Cardiac fibroblast (primary cell): ENCODE results near the gene TOX2.
A peak's percentile ranks its signal among the peaks of the same experiment; 100 is the strongest.

Experiments
- DNase-seq, 2 donors: peaks; one replicate each; pipeline versions ENCODE4 v3.0.0 to v3.0.0-alpha.2; 2010; ENCODE audit warnings: low read depth in 2 of 2
- H3K4me3 ChIP-seq, 2 donors: replicated peaks in 1 of 2; 1 replicate in 1 of 2; 2 replicates in 1 of 2; pipeline ENCODE4 v1.5.1; 2011; ENCODE audit warnings: low read depth in 2 of 2, low read length in 2 of 2, mild to moderate bottlenecking in 2 of 2, moderate library complexity in 1 of 2
- CTCF ChIP-seq: IDR thresholded peaks from one replicate; pipeline ENCODE4 v1.5.1; 2011; ENCODE audit warnings: low read depth, mild to moderate bottlenecking, low read length, inconsistent platforms

The TOX2 gene

DNA sequence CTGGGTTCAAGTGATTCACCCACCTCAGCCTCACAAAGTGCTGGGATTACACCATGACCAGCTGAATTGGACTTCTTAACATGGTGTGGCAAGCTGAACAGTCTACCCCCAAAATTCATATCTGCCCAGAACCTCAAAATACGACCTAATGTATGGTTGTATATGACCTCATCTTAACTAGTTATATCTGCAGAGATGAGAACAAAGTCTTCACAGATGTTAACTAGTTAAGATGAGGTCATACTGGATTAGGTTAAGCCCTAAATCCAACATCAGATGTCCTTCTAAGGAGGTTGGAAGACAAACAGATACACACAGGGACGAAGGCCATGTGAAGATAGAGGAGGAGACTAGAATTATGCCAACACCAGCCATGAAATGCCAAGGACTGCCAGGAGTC is 169.8 kb downstream of the TOX2 start:
- TF ChIP-seq CTCF = no peak
- H3K4me3 ChIP-seq = no peak overlapping the region
- DNase-seq = no peak

- H3K4me3 ChIP-seq = no peak overlapping the region
- no peak for DNase-seq
- TF ChIP-seq CTCF = no peak
Measured at GRCh38 chr20:44084891-44085290, 170.2 kb downstream of the TOX2 start.

DNA sequence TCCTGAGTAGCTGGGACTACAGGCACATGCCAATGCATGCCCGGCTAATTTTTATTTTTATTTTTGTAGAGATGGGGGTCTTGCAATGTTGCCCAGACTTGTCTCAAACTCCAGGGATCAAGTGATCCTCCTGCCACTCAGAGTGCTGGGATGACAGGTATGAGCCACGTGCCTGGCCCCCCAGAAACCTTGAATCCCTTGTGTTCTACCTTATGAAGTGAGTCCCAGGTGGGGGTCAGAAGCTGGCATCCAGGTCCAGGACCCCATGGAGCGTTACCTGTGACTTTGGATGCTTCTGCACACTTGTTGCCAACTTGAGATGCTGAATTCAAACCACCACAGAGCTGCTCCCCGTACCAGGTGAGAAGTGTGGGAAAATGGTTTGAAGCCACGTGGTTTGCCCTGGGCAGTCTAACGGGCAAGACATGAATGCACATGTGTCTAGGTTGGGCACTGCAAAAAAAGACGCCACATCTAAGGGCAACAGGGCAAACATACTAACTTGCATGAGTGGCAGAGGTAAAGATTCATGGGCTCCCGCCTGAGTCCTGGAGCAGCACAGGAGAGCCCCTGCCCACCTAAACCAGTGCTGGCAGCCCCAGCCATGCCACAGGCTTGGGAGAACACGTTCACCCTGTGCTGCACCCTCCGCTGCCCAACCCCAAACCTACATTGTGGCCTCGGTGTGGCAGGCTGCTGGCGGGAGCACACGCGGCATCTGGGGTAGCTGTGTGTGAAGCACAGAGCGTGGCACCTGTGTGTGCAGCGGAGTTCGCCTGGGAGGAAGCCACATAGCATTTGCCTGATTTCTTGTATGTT is 171.2 kb downstream of the TOX2 start:
- no peak for DNase-seq
- H3K4me3 ChIP-seq = no peak overlapping the region
- no peak for TF ChIP-seq CTCF

DNA sequence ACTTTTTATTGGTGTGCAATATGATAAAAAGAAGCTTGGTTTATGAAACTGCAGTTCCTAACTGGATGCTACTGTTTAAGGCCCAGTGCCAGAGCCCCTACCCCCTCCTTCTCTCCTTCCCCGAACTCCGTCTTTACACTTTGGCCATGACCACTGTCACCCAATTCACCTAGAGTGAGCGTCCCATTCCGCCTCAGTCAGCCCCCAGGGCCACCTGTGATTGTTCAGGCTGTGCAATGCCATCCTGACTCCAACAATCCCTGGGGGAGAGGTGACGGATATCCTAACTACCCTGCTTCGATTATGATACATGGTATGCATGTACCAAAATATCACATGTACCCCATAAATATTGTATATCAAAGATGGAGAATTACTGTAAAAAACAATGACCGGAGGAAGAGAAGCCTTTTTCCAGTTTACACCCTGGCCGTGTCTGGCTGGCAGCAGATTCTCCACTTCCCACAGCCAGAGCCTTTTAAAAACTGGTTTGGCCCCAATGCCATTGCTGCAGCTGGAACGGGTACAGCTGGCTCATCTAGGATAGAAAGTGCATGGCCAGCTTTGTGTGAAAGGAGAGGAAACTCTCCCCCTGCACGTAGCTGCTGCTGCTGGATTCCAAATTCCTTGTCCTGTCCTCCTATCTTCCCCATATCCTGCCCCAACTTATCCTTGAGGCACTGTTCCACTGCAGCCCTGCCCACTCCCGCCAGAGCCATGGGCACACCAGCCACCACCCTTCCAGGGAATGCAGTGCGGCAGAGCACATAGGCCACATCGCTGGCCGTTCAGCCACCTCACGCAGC is 172.6 kb downstream of the TOX2 start:
- no peak for TF ChIP-seq CTCF
- H3K4me3 ChIP-seq = no peak overlapping the region
- no peak for DNase-seq

DNA sequence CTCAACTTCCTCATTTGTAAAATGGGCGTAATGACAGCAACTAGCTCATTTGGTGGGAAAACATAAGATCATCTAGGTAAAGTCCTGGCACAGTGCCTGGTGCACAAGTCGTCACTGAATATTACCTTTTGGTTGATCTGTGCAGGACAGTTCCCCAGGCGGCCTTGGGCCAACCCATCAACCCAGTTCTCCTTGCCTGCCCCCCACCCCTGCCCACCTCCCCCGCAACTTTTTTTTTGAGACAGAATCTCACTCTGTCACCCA is 173.1 kb downstream of the TOX2 start:
- no peak overlapping the region for H3K4me3 ChIP-seq
- TF ChIP-seq CTCF = no peak
- DNase-seq = no peak

GRCh38 chr20:44089987-44090674 is 175.5 kb downstream of the TOX2 start:
- TF ChIP-seq CTCF = no peak
- peak; percentile 67 to 80 for DNase-seq
- no peak overlapping the region for H3K4me3 ChIP-seq
